Activated CD8-positive, alpha-beta T cell treated with anti-CD3 and anti-CD28 coated beads, Interleukin-2, amount 10 ng/mL, durations not matched to agents 7 days and 5 days (primary cell): ENCODE data around the gene SLC9A2. TPM values are rescaled to one million over a fixed set of nuclear protein-coding genes. Genes with fewer than 3 reads are reported as not detected.

Experiments
- ATAC-seq: fragments of 150-1000 bp; cut with Tn5 transposase; one replicate; pipeline ENCODE4 v1.10.0; 2021; ENCODE audit warnings: moderate library complexity
- CTCF ChIA-PET: fragments of 350-600 bp; sonication (Branson Sonifier 250); formaldehyde crosslinking; loops from one replicate; lab custom pipeline; 2021; ENCODE audit warnings: antibody characterized with exemption; lab: Charles Lee
- POLR2A ChIA-PET: fragments of 350-600 bp; sonication (Branson Sonifier 250); formaldehyde crosslinking; loops from one replicate; lab custom pipeline; 2021; ENCODE audit warnings: antibody characterized with exemption; lab: Charles Lee
- DNase-seq: peaks from one replicate; pipeline ENCODE4 v3.0.0-alpha.2; 2020
- H3K27ac Mint-ChIP-seq: one replicate; pipeline ENCODE4 v1.8.0; 2021; ENCODE audit warnings: mild to moderate bottlenecking, mixed read lengths
- H3K27me3 Mint-ChIP-seq: one replicate; pipeline ENCODE4 v1.8.0; 2021; ENCODE audit warnings: low read depth, mixed read lengths
- H3K36me3 Mint-ChIP-seq: one replicate; pipeline ENCODE4 v1.8.0; 2021; ENCODE audit warnings: low read depth, mixed read lengths
- H3K4me1 Mint-ChIP-seq: one replicate; pipeline ENCODE4 v1.8.0; 2021; ENCODE audit warnings: low read depth, mixed read lengths
- H3K4me3 Mint-ChIP-seq: one replicate; pipeline ENCODE4 v1.8.0; 2021; ENCODE audit warnings: mild to moderate bottlenecking, mixed read lengths
- H3K9me3 Mint-ChIP-seq: one replicate; pipeline ENCODE4 v1.8.0; 2022; ENCODE audit warnings: mixed read lengths; ENCODE audit not compliant: insufficient read depth
- total RNA-seq, 2 experiments: library from RNA; stranded (reverse); gene quantifications; one replicate each; pipeline ENCODE4 v1.2.3, GENCODE V29; 2021

Gene SLC9A2
- total RNA-seq, 2 experiments from 2014 or later = not detected

- Mint-ChIP-seq H3K4me1 (no peaks in the 10 kb centered on the region), H3K27me3 (peaks cover 8% of the 10 kb centered on the region), H3K36me3 (no peaks in the 10 kb centered on the region), H3K27ac (no peak overlapping the region), H3K4me3 (no peak overlapping the region), H3K9me3 (no peaks in the 10 kb centered on the region)
- ChIA-PET POLR2A (no interaction called here), CTCF (interaction anchor here (0.6 kb wide), 1 partner anchor 17 kb away, joined by 4 read pairs; no protein-coding TSS in a partner anchor)
- ATAC-seq (peak; percentile 91), DNase-seq (peak; percentile 44)
These were observed 67.4 kb downstream of the SLC9A2 start for GRCh38 chr2:102686479-102687439.

DNA sequence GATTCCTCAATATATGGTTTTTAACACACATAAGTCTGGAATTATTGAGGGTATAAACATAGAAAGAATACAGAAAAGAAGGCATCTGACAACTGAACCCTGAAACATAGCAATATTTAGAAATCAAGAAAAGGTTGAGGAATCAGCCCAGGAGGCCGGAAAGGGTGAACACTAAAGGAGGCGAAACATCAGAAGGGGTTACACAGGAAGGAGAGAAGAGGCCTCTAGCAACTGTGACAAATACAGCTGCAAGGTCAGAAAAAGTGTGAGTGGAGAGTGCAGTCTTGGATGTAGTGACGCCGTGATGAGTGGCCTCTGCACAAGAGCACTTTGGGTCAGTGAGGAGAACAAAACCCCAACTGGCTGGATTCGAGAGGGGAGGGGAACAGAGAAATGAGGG is 70.7 kb downstream of the SLC9A2 start:
- ChIA-PET CTCF (no interaction called here), POLR2A (no interaction called here)
- Mint-ChIP-seq H3K27ac (no peak overlapping the region), H3K9me3 (no peaks in the 10 kb centered on the region), H3K36me3 (no peaks in the 10 kb centered on the region), H3K4me3 (no peak overlapping the region), H3K4me1 (no peaks in the 10 kb centered on the region), H3K27me3 (peaks cover 11% of the 10 kb centered on the region)
- no peak for ATAC-seq
- DNase-seq = no peak

- no peaks in the 10 kb centered on the region for H3K36me3 Mint-ChIP-seq
- peaks cover 7% of the 10 kb centered on the region for H3K27me3 Mint-ChIP-seq
- no peaks in the 10 kb centered on the region for H3K9me3 Mint-ChIP-seq
- ChIA-PET POLR2A (no interaction called here), CTCF (no interaction called here)
- H3K4me1 Mint-ChIP-seq = no peaks in the 10 kb centered on the region
- no peak for ATAC-seq
- H3K27ac Mint-ChIP-seq = no peak overlapping the region
- no peak for DNase-seq
- no peak overlapping the region for H3K4me3 Mint-ChIP-seq
These were observed 77.1 kb downstream of the SLC9A2 start for GRCh38 chr2:102696463-102696862.

DNA sequence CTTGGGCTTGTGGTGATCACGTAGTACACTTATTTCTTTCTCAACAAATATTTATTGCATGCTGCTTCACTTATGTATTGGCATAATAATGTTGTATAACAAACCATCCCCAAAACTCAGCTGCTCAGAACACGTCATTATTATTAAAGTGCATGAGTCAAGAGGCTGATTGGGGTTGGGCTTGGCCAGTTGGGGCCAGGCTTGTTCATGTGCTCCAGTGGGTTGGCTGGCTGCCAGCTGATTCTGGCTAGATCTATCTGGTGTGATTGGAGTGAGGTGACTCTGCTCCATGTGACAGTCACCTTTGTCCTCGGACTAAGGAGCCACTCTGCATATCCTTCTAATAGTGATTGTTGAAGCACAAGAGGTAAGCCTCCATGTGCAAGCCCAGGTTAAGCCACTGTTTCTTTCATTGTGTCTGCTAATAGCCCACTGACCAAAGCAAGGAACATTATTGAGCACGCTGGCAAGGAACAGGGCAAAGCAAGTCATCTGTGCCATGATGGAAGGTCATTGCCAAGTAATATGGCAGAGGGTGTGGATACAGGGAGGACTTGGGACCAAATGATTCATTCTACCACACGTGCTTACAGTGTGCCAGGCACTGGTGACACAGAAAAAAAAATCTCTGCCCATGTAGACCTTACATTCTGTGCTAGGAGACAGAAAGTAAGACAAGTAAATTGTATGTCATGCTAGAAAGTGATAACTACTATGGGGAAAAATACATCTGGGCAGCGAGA is 79.2 kb downstream of the SLC9A2 start:
- no peak for DNase-seq
- ChIA-PET CTCF (no interaction called here), POLR2A (no interaction called here)
- H3K36me3 Mint-ChIP-seq = no peaks in the 10 kb centered on the region
- H3K9me3 Mint-ChIP-seq = no peaks in the 10 kb centered on the region
- H3K27me3 Mint-ChIP-seq = peaks cover 8% of the 10 kb centered on the region
- H3K4me3 Mint-ChIP-seq = no peak overlapping the region
- ATAC-seq = no peak
- H3K4me1 Mint-ChIP-seq = no peaks in the 10 kb centered on the region
- H3K27ac Mint-ChIP-seq = no peak overlapping the region

GRCh38 chr2:102703305-102703704 is 84.0 kb downstream of the SLC9A2 start:
- POLR2A ChIA-PET = no interaction called here

GRCh38 chr2:102703748-102704147 is 84.4 kb downstream of the SLC9A2 start:
- no peak for DNase-seq
- Mint-ChIP-seq H3K27ac (no peak overlapping the region), H3K36me3 (no peaks in the 10 kb centered on the region), H3K27me3 (peaks cover 9% of the 10 kb centered on the region), H3K9me3 (no peaks in the 10 kb centered on the region), H3K4me3 (no peak overlapping the region), H3K4me1 (no peaks in the 10 kb centered on the region)
- ChIA-PET CTCF (interaction anchor here (0.6 to 1.7 kb wide), 8 partner anchors 9 to 484 kb away, joined by 3 to 11 read pairs (median 4); partner anchors contain the start of gene SLC9A4), POLR2A (no interaction called here)
- no peak for ATAC-seq

More at GRCh38 chr2:102703305-102703704, 84.0 kb downstream of the SLC9A2 start:
- Mint-ChIP-seq H3K9me3 (no peaks in the 10 kb centered on the region), H3K4me1 (no peaks in the 10 kb centered on the region), H3K36me3 (no peaks in the 10 kb centered on the region), H3K4me3 (no peak overlapping the region), H3K27ac (no peak overlapping the region), H3K27me3 (peaks cover 9% of the 10 kb centered on the region)
- DNase-seq = no peak
- CTCF ChIA-PET = interaction anchor here (0.6 to 1.7 kb wide), 8 partner anchors 8 to 484 kb away, joined by 3 to 11 read pairs (median 4); partner anchors contain the start of gene SLC9A4
- no peak for ATAC-seq

- H3K4me3 Mint-ChIP-seq = no peak overlapping the region
- ATAC-seq (no peak), DNase-seq (no peak)
- H3K27ac Mint-ChIP-seq = no peak overlapping the region
- no peaks in the 10 kb centered on the region for H3K36me3 Mint-ChIP-seq
- H3K4me1 Mint-ChIP-seq = no peaks in the 10 kb centered on the region
- CTCF ChIA-PET = interaction anchor here (1.1 to 1.7 kb wide), 3 partner anchors 10 to 231 kb away, joined by 3 to 6 read pairs (median 3); partner anchors contain the start of gene SLC9A4
- H3K9me3 Mint-ChIP-seq = no peaks in the 10 kb centered on the region
- peaks cover 9% of the 10 kb centered on the region for H3K27me3 Mint-ChIP-seq
- POLR2A ChIA-PET = no interaction called here
These were observed 85.2 kb downstream of the SLC9A2 start for GRCh38 chr2:102704531-102704930.

- Mint-ChIP-seq H3K27ac (no peak overlapping the region), H3K4me1 (no peaks in the 10 kb centered on the region), H3K36me3 (no peaks in the 10 kb centered on the region), H3K4me3 (no peak overlapping the region), H3K27me3 (peaks cover 3% of the 10 kb centered on the region), H3K9me3 (no peaks in the 10 kb centered on the region)
- POLR2A ChIA-PET = no interaction called here
- DNase-seq (no peak), ATAC-seq (no peak)
- CTCF ChIA-PET = no interaction called here
These were observed 88.7 kb downstream of the SLC9A2 start for GRCh38 chr2:102707796-102708695.

DNA sequence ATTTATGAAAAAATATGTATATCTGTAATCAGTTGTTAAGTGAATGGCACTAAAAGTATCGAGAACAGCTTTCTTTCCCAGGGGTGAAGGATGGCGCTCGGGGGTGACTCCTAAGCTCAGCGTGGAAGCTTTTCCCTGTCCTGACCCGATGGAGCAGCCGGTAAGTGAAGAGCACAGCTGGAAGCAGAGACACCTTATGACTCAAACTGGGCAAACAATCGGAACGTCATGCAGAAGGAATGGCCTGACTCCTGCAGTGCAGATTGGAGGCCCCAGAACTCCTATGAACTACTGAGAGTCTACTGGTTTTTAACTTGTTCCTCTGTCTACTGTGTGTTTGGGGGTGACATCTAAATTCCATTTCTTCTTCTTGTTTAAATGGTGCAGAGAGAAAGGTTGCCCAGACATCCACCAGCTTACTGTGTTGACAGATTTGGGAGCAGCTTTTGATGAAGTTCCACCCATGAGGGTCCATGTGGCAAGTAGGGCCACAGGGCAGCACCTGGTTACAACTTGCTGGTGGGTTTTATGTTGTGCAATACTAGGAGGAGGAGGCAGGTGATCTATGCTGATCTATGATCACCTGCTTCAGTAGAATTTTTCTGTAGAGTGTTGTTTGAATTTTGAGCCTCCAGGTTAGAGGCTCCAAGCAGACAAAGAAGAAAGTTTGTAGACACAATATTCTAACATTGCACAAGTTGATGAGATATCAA is 89.7 kb downstream of the SLC9A2 start:
- H3K4me3 Mint-ChIP-seq = no peak overlapping the region
- no peaks in the 10 kb centered on the region for H3K9me3 Mint-ChIP-seq
- DNase-seq = no peak
- H3K27me3 Mint-ChIP-seq = peaks cover under 1% of the 10 kb centered on the region
- POLR2A ChIA-PET = no interaction called here
- no peak overlapping the region for H3K27ac Mint-ChIP-seq
- CTCF ChIA-PET = no interaction called here
- no peaks in the 10 kb centered on the region for H3K4me1 Mint-ChIP-seq
- H3K36me3 Mint-ChIP-seq = no peaks in the 10 kb centered on the region
- no peak for ATAC-seq

DNA sequence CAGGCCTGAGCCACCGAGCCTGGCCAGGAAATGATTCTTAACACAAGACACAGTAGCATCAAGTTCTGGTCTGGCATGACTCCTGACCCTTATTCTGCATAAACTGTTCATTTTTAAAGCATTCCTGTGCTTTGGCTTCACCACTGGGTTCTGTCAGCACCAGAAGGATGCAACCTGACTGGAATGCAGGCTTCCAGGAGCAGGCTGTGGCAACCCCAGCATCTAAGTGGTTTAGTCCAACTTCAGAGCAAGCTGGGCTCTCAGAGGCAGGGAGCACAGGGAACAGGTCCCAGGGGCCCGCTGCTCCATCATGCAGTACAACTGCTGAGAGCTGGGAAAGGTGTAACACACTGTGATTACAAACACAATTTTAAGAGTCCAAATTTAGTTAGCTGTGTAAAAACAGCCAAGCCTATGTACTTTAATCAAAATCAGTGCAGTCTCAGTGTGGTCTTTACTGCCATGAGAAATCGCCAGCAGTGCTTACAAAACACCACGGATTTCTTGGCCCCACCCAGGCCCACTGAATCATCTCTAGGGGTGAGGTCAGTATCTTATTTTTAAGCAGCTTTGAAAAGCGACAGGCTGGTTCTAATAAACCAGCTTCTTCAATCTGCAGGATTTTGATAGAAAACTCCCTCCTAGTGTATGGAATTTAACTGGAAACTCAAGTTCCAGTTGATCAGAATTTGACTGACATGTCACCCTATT is 98.1 kb downstream of the SLC9A2 start:
- POLR2A ChIA-PET = no interaction called here
- no peak overlapping the region for H3K4me3 Mint-ChIP-seq
- no peaks in the 10 kb centered on the region for H3K4me1 Mint-ChIP-seq
- no peak for DNase-seq
- peaks cover 35% of the 10 kb centered on the region for H3K36me3 Mint-ChIP-seq
- no peaks in the 10 kb centered on the region for H3K9me3 Mint-ChIP-seq
- H3K27me3 Mint-ChIP-seq = no peaks in the 10 kb centered on the region
- H3K27ac Mint-ChIP-seq = no peak overlapping the region
- CTCF ChIA-PET = interaction anchor here (1.2 kb wide), 1 partner anchor 14 kb away, joined by 3 read pairs; no protein-coding TSS in a partner anchor
- ATAC-seq = no peak
